HEK293 (cell line): ENCODE results near the gene ZNF217.

Experiments
- MYNN ChIP-seq: fragments of 450-650 bp; formaldehyde crosslinking; IDR thresholded peaks from 2 replicates; pipeline ENCODE4 v1.5.1; 2016; ENCODE audit warnings: missing biosample characterization, missing genetic modification characterization, borderline replicate concordance
- OSR2 ChIP-seq: fragments of 450-650 bp; formaldehyde crosslinking; IDR thresholded peaks from 2 replicates; pipeline ENCODE4 v1.5.1; 2016; ENCODE audit warnings: missing biosample characterization, missing genetic modification characterization
- RBAK ChIP-seq: fragments of 450-650 bp; formaldehyde crosslinking; IDR thresholded peaks from 2 replicates; pipeline ENCODE4 v1.5.1; 2016; ENCODE audit warnings: missing biosample characterization, missing genetic modification characterization
- SP7 ChIP-seq: fragments of 450-650 bp; formaldehyde crosslinking; IDR thresholded peaks from 2 replicates; pipeline ENCODE4 v1.5.1; 2016; ENCODE audit warnings: missing biosample characterization, missing genetic modification characterization
- TRIM28 ChIP-seq: IDR thresholded peaks from 2 replicates; pipeline ENCODE4 v1.6.1; 2011; ENCODE audit warnings: low read length, control low read depth, borderline replicate concordance
- ZBTB10 ChIP-seq: fragments of 450-650 bp; formaldehyde crosslinking; IDR thresholded peaks from 2 replicates; pipeline ENCODE4 v1.5.1; 2016; ENCODE audit warnings: missing biosample characterization, missing genetic modification characterization
- ZBTB17 ChIP-seq: fragments of 450-650 bp; formaldehyde crosslinking; IDR thresholded peaks from 2 replicates; pipeline ENCODE4 v1.5.1; 2016; ENCODE audit warnings: missing biosample characterization, missing genetic modification characterization
- ZBTB20 ChIP-seq: fragments of 450-650 bp; formaldehyde crosslinking; IDR thresholded peaks from 2 replicates; pipeline ENCODE4 v1.5.1; 2016; ENCODE audit warnings: missing biosample characterization, missing genetic modification characterization
- ZNF146 ChIP-seq: fragments of 450-650 bp; formaldehyde crosslinking; IDR thresholded peaks from 2 replicates; pipeline ENCODE4 v1.5.1; 2016; ENCODE audit warnings: missing biosample characterization, missing genetic modification characterization
- ZNF175 ChIP-seq: fragments of 450-650 bp; formaldehyde crosslinking; IDR thresholded peaks from 2 replicates; pipeline ENCODE4 v1.5.1; 2016; ENCODE audit warnings: missing biosample characterization, missing genetic modification characterization
- ZNF214 ChIP-seq: fragments of 450-650 bp; formaldehyde crosslinking; IDR thresholded peaks from 2 replicates; pipeline ENCODE4 v1.5.1; 2017; ENCODE audit warnings: missing biosample characterization, mild to moderate bottlenecking, missing genetic modification characterization, borderline replicate concordance
- ZNF239 ChIP-seq: fragments of 450-650 bp; formaldehyde crosslinking; IDR thresholded peaks from 2 replicates; pipeline ENCODE4 v1.5.1; 2016; ENCODE audit warnings: missing biosample characterization, missing genetic modification characterization
- ZNF26 ChIP-seq: fragments of 450-650 bp; formaldehyde crosslinking; IDR thresholded peaks from 2 replicates; pipeline ENCODE4 v1.5.1; 2016; ENCODE audit warnings: missing biosample characterization, missing genetic modification characterization
- ZNF335 ChIP-seq: fragments of 450-650 bp; formaldehyde crosslinking; conservative IDR thresholded peaks from 2 replicates; pipeline ENCODE4 v1.5.1; 2016; ENCODE audit warnings: missing biosample characterization, missing genetic modification characterization
- ZNF48 ChIP-seq: fragments of 450-650 bp; formaldehyde crosslinking; IDR thresholded peaks from 2 replicates; pipeline ENCODE4 v1.5.1; 2016; ENCODE audit warnings: missing biosample characterization, missing genetic modification characterization
- ZNF501 ChIP-seq: fragments of 450-650 bp; formaldehyde crosslinking; IDR thresholded peaks from 2 replicates; pipeline ENCODE4 v1.5.1; 2016; ENCODE audit warnings: missing biosample characterization, missing genetic modification characterization
- ZNF513 ChIP-seq: fragments of 450-650 bp; IDR thresholded peaks from 2 replicates; pipeline ENCODE4 v1.5.1; 2018; ENCODE audit warnings: missing biosample characterization, missing genetic modification characterization
- ZNF529 ChIP-seq: fragments of 450-650 bp; formaldehyde crosslinking; IDR thresholded peaks from 2 replicates; pipeline ENCODE4 v1.5.1; 2017; ENCODE audit warnings: missing genetic modification characterization, missing biosample characterization; ENCODE audit not compliant: insufficient replicate concordance
- ZNF548 ChIP-seq: fragments of 450-650 bp; formaldehyde crosslinking; IDR thresholded peaks from 2 replicates; pipeline ENCODE4 v1.5.1; 2016; ENCODE audit warnings: missing biosample characterization, missing genetic modification characterization
- ZNF555 ChIP-seq: fragments of 450-650 bp; formaldehyde crosslinking; conservative IDR thresholded peaks from 2 replicates; pipeline ENCODE4 v1.5.1; 2017; ENCODE audit warnings: missing biosample characterization, mild to moderate bottlenecking, missing genetic modification characterization, inconsistent platforms
- ZNF776 ChIP-seq: fragments of 450-650 bp; formaldehyde crosslinking; IDR thresholded peaks from 2 replicates; pipeline ENCODE4 v1.5.0; 2017; ENCODE audit warnings: missing biosample characterization, missing genetic modification characterization, borderline replicate concordance
- TF ChIP-seq, protein P1 (sequence below): fragments of 450-650 bp; formaldehyde crosslinking; IDR thresholded peaks from 2 replicates; pipeline ENCODE4 v1.5.1; 2016; ENCODE audit warnings: missing biosample characterization, missing genetic modification characterization
- TF ChIP-seq, protein P2 (sequence below): fragments of 450-650 bp; formaldehyde crosslinking; IDR thresholded peaks from 2 replicates; pipeline ENCODE4 v1.5.1; 2016; ENCODE audit warnings: missing biosample characterization, missing genetic modification characterization
- TF ChIP-seq, protein P3 (sequence below): fragments of 450-650 bp; formaldehyde crosslinking; IDR thresholded peaks from 2 replicates; pipeline ENCODE4 v1.5.1; 2016; ENCODE audit warnings: missing biosample characterization, missing genetic modification characterization

ZNF217 gene

GRCh38 chr20:53594068-53595017, 704 bp upstream of the ZNF217 start (continued):
- TF ChIP-seq, protein P1, sequence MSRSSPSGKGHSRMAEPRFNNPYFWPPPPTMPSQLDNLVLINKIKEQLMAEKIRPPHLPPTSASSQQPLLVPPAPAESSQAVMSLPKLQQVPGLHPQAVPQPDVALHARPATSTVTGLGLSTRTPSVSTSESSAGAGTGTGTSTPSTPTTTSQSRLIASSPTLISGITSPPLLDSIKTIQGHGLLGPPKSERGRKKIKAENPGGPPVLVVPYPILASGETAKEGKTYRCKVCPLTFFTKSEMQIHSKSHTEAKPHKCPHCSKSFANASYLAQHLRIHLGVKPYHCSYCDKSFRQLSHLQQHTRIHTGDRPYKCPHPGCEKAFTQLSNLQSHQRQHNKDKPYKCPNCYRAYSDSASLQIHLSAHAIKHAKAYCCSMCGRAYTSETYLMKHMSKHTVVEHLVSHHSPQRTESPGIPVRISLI (tag by site-specific recombination): no peak
- TF ChIP-seq ZNF239 (tag by site-specific recombination) (no peak), ZNF214 (tag by site-specific recombination) (no peak), TRIM28 (no peak), ZNF146 (no peak), ZNF335 (tag by site-specific recombination) (peak; percentile 37), ZBTB10 (tag by site-specific recombination) (peak; percentile 91), ZNF501 (no peak), ZNF776 (tag by site-specific recombination) (no peak), ZNF48 (tag by site-specific recombination) (no peak), ZNF26 (tag by site-specific recombination) (no peak), SP7 (tag by site-specific recombination) (no peak), RBAK (tag by site-specific recombination) (no peak), ZNF548 (tag by site-specific recombination) (no peak), ZBTB20 (tag by site-specific recombination) (no peak), ZNF513 (tag by site-specific recombination) (no peak), ZNF555 (no peak), ZNF175 (no peak), OSR2 (tag by site-specific recombination) (no peak), MYNN (tag by site-specific recombination) (no peak), ZNF529 (tag by site-specific recombination) (no peak), ZBTB17 (tag by site-specific recombination) (no peak)
- TF ChIP-seq, protein P2, sequence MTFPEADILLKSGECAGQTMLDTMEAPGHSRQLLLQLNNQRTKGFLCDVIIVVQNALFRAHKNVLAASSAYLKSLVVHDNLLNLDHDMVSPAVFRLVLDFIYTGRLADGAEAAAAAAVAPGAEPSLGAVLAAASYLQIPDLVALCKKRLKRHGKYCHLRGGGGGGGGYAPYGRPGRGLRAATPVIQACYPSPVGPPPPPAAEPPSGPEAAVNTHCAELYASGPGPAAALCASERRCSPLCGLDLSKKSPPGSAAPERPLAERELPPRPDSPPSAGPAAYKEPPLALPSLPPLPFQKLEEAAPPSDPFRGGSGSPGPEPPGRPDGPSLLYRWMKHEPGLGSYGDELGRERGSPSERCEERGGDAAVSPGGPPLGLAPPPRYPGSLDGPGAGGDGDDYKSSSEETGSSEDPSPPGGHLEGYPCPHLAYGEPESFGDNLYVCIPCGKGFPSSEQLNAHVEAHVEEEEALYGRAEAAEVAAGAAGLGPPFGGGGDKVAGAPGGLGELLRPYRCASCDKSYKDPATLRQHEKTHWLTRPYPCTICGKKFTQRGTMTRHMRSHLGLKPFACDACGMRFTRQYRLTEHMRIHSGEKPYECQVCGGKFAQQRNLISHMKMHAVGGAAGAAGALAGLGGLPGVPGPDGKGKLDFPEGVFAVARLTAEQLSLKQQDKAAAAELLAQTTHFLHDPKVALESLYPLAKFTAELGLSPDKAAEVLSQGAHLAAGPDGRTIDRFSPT (tag by site-specific recombination): peak; percentile 33; the same call in 1 of the 2 replicates
- TF ChIP-seq, protein P3, sequence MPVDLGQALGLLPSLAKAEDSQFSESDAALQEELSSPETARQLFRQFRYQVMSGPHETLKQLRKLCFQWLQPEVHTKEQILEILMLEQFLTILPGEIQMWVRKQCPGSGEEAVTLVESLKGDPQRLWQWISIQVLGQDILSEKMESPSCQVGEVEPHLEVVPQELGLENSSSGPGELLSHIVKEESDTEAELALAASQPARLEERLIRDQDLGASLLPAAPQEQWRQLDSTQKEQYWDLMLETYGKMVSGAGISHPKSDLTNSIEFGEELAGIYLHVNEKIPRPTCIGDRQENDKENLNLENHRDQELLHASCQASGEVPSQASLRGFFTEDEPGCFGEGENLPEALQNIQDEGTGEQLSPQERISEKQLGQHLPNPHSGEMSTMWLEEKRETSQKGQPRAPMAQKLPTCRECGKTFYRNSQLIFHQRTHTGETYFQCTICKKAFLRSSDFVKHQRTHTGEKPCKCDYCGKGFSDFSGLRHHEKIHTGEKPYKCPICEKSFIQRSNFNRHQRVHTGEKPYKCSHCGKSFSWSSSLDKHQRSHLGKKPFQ: peak; percentile 32; the same call in 1 of the 2 replicates
